Retina (tissue), 1 donor: ENCODE results near the gene TP73.
A peak's percentile ranks its signal among the peaks of the same experiment; 100 is the strongest.

Experiments used
- DNase-seq: peaks from one replicate; pipeline ENCODE4 v3.0.0-alpha.2; 2016

The TP73 gene

DNA sequence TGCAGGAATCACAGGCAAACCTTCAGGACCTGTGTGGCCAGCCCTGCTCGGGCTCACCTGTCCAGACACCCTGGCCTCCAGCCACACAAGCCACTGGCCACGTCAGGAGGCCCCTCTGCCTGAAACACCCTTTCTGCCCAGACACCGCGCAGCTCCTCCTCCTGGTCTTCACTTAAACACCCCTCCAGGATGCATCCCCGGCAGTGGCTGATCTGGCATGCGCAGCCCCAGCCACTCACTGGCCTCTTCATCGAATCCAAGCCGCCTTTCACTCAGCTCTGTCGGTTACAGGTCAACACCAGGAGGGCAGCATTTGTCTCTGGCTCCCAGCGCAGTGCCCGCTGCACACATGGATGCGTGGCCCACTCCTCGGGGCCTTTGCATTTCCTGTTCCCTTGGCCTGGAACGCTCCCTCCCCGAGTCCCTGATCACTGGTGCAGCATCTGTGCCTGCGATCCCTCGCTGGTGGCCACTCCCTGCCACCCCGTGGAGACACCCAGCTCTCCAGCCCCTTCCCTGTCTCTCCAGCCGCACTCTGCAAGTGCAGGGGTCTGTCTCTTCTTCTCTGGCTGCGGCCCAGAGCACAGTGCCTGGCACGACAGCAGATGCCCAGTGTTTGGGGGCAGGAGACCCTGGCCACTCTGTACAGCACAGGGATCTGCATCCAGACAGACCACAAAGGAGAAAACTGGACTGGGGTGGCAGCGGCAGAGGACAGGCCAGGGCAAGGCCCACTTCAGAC lies 18.1 kb upstream of the TP73 start:
- no peak for DNase-seq

GRCh38 chr1:3636080-3636479 lies 16.2 kb upstream of the TP73 start:
- DNase-seq = no peak

DNA sequence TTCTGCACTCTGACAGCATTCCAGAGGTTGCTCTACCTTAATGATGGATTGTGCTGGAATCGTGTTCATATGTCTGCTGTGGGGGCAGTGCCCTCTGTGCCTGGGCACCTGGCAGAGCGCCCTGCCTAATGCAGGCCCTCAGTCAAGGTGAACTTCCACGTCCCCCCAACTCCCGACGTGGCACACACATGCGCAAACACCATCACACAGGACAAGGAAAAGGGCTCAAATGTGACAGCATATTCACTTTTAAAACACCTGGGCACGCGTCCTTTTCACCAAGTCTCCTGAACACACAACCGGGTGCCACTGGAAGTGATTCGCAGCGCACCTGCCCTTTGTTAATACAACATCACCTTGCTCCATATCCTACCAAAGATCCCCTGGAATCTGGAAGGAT lies 15.8 kb upstream of the TP73 start:
- DNase-seq = no peak

DNA sequence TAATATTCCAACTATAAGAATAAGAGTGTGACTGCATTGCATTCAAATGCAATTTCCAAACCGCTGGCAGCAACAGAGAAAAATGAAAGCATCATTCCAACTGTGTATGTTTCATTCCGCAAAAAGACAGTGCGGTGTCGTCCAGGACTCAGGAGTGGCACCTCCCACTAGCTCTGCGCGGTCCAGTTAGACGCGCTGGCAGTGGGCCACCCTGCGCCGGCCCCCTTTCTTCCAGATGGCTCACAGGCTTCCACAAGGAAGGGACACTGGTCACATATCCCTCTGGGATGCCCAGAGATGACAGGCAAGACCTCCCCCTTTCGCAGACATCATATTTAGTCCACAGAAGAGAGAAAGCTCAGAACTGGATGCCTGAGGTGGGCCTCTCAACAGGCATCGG lies 14.3 kb upstream of the TP73 start:
- DNase-seq = no peak

- DNase-seq = no peak
These were observed 13.6 kb upstream of the TP73 start for GRCh38 chr1:3638676-3639075.

DNA sequence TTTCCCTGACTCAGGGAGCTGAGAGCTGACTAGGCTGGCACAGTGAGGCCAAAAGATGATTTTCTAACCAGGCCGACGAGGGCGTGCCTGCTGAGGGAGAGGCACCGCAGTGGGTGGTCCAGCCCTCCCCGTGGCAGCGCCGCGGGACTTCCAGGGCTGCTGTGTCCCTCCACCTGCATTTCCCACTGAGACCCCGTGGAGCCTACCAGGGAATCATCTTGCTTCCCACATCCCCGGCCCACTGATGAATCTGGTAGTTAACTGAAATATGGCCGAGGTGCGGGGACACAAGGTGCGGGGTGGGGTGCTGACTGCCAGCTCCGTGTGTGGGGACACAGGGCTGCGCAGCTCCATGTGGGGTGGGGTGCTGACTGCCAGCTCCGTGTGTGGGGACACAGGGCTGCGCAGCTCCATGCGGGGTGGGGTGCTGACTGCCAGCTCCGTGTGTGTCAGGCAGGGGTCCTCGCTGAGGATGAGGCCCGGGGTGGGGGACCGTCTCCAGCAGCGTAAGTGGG lies 12.9 kb upstream of the TP73 start:
- DNase-seq = no peak

DNA sequence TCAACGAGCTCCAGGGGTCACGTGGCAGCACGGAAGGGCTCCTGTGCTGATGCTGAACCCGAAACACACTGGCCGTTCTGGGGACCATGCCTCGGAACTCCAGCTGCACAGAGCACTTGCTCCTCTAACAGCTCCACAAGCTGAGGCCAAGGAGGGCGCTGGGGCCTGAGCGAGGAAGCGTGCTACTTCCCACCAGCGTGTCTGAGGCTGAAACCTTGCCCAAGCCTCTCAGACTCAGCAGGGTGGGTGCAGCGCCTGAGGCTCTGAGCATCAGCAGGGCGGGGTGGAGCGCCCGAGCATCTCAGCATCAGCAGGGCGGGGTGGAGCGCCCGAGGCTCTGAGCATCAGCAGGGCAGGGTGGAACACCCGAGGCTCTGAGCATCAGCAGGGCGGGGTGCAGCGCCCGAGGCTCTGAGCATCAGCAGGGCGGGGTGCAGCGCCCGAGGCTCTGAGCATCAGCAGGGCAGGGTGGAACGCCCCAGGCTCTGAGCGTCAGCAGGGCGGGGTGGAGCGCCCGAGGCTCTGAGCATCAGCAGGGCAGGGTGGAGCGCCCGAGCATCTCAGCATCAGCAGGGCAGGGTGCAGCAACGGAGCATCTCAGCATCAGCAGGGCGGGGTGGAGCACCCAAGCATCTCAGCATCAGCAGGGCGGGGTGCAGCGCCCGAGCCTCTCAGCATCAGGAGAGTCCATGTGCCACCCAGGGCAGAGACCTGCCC lies 12.0 kb upstream of the TP73 start:
- no peak for DNase-seq

GRCh38 chr1:3641046-3641760 lies 11.1 kb upstream of the TP73 start:
- DNase-seq = no peak

GRCh38 chr1:3641816-3642215 lies 10.5 kb upstream of the TP73 start:
- no peak for DNase-seq

- no peak for DNase-seq
These were observed 9.2 kb upstream of the TP73 start for GRCh38 chr1:3642919-3643675.

DNA sequence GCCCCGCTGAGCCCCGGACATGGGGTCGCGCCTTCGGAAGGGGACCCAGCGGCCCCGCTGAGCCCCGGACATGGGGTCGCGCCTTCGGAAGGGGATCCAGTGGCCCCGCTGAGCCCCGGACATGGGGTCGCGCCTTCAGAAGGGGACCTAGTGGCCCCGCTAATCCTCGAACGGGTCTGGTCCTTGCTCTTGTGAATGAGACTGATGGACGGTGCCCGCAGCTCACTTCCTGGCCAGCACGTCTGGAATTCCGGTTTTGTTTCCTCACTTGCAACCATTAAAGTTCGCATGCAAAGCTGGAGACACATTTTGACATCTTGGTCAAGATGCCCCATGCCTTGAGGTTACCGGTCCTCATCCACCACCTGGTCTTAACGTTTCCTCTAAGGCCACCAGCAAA lies 8.0 kb upstream of the TP73 start:
- no peak for DNase-seq

DNA sequence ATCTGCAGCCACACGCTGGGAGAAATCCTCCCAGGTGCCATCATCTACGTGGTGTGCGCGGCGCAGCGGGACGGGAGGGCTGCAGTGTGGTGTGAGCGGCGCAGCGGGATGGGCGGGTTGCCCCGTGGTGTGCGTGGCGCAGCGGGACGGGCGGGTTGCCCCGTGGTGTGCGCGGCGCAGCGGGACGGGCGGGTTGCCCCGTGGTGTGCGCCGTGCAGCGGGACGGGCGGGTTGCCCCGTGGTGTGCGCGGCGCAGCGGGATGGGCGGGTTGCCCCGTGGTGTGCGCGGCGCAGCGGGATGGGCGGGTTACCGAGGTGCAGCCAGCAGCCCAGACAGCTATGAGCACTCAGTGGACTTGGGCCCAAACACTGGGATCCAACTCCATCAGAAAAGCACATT lies 7.1 kb upstream of the TP73 start:
- no peak for DNase-seq

GRCh38 chr1:3645666-3646355 lies 6.5 kb upstream of the TP73 start:
- no peak for DNase-seq

- no peak for DNase-seq
These were observed 5.7 kb upstream of the TP73 start for GRCh38 chr1:3646596-3646995.

DNA sequence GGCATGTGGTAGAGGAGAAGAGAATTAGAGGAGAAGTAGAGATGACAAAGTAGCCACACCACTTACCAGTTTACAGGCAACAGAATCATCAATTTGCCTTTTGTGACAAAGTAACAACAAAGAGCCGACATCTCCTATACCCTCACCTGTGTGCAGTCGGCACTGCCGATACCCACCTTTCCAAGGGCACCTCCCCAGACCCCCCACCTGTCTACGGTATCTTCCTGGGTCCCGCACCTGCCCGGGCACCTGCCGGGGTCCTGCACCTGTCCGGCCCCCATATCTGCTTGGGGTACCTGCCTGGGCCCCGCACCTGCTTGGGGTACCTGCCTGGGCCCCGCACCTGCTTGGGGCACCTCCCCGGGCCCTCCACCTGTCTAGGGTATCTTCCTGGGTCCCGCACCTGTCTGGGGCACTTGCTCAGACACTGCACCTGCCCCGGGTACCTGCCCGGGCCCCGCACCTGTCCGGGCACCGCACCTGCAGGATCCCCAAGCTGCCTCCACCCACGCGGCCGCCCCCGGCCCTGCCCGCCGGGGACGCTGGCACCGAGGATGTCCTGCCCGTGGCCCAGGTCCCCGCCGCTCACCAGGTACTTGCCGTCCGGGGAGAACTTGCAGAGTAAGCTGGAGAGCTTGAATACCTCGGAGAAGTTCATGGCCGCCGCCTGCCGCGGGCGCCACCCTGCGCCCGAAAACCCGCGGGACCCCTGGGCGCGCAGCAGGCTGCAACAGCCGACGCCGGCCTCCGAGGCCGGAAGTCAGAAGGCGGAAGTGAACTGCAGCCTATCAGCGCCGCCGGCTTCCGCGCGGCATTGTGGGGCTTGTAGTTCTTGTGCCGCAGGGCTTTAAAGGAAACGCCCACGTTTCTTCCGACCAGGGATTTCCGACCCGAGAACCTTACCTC lies 2.7 kb upstream of the TP73 start, which contains the start of gene WRAP73:
TSS of gene WRAP73 (minus strand) at position 762 of the 906 bp plus-strand sequence. CDS start at position 658, 104 bp downstream.
- peak; percentile 95 for DNase-seq

DNA sequence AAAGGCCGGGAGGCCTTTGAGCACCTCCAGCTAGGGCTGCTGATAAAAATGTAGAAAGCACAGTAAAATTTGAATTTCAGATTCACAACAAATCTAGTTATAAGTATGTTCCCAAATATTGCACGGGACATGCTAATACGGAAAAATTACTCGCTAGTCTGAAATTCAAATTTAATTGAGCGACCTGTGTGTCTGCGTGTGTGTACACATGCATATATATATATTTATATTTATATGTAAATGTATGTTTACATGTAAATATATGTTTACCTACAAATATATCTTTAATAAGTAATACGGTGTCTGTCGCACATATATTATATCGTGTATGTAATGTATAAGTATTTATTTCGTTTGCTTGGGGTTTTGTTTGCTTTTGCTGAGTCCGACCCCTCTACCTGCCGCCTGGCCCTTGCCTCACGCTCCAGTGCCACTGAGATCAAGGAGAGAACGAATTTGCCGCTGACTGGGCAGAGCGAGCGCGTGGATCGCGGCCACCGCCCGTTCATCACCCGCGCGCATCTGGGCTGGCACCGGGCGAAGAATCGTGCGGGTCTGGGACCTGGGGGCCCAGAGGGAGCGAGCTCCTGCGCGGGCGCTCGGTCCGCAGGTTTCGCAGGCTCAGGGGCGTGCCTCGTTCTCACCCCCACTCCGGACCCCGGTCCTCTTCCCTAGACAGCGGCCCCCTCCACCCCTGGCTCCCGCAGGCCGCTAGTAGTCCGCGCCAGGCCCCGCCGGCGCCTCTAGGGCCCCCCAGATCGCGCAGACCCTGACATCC lies 1.9 kb upstream of the TP73 start:
- peak; percentile 56 for DNase-seq

DNA sequence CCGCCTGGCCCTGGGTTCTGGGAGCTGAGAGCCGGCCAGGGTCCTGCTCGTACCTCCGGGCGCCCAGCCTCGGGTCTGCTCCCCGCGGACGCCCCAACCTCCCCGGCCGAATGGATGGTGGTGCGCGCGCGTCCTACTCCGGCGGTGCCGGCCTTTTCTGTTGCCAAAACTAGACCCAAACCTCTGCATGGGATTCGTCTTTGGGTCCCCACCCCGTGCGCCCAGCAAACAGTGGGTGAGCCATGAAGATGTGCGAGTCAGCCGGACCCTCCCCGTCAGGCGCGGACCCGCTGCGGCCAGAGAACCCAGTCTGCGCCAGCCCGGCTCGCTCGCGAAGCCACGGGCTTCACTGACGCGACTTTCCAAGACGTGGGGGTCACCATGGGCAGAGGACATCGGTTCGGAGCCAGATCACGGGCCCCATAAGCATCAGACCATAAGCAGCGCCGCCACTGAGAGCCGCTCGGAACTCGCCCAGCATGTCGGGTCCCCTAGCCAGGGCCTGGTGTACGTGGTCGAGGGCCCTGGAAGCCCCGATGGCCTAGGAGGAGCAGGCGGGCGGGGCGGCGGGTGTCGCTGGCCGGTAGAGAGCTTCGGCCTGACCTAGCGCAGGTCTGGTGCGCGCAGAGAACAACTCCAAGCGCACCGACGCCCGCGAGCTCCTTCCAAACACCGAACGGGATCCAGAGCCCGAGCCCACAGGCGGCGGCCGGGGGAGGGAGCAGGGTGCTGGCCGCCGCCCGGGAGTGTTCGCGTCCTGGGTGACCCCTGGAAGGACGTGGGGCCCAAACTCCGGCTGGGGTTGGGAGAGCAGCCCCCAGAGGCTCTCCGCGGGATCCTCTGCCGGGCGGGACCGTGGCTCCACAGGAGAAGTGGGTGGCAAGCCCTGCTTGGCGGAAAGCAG lies 1.0 kb upstream of the TP73 start:
- DNase-seq = peak; percentile 67

DNA sequence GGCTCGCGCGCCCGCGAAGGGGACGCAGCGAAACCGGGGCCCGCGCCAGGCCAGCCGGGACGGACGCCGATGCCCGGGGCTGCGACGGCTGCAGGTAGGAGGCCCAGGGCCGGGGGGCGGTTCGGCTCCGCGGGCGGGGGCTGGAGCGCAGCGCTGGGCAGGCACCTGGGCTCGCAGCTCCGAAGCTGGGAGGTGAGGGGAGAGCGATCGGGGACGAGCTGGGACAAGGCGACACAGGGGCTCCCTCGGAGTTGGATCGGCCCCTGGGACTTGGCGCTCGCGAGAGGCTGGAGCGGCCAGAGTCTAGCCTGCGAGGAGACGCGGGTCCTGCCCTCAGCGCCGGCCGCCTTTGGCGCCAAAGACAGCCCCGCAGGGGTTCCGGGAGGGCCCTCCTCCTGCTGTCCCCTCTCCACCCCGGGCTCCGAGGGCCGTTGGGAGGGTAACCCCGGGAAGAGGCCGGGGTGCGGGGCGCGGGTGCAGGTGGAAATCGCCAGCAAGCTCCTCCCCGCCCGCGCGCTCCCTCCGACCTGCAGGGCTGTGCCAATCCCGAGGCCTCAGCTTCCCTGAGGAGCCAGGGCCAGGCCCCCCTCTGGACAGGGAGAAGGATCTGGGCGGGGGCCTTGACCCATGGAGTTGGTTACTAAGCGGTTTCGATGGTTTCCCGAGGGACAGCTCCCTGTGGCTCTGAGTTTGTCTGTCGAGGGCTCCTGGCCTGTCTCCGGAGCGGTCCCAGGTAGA lies 401 bp downstream of the TP73 start:
- DNase-seq = peak; percentile 58

- DNase-seq = no peak
These were observed 936 bp downstream of the TP73 start for GRCh38 chr1:3653286-3653618.
